NB4 (cell line): Measurements from ENCODE around the gene TLL2.
A peak's percentile ranks its signal among the peaks of the same experiment; 100 is the strongest.

ENCODE experiments used
- CTCF ChIP-seq: IDR thresholded peaks from one replicate; pipeline ENCODE4 v1.5.1; 2012; ENCODE audit warnings: low read depth, low read length
- MAX ChIP-seq: IDR thresholded peaks from 2 replicates; pipeline ENCODE4 v1.6.1; 2011; ENCODE audit warnings: low read depth, low read length
- POLR2A ChIP-seq: IDR thresholded peaks from 2 replicates; pipeline ENCODE4 v1.6.1; 2011; ENCODE audit warnings: mild to moderate bottlenecking; ENCODE audit not compliant: insufficient read length; ENCODE audit errors: extremely low read depth

DNA sequence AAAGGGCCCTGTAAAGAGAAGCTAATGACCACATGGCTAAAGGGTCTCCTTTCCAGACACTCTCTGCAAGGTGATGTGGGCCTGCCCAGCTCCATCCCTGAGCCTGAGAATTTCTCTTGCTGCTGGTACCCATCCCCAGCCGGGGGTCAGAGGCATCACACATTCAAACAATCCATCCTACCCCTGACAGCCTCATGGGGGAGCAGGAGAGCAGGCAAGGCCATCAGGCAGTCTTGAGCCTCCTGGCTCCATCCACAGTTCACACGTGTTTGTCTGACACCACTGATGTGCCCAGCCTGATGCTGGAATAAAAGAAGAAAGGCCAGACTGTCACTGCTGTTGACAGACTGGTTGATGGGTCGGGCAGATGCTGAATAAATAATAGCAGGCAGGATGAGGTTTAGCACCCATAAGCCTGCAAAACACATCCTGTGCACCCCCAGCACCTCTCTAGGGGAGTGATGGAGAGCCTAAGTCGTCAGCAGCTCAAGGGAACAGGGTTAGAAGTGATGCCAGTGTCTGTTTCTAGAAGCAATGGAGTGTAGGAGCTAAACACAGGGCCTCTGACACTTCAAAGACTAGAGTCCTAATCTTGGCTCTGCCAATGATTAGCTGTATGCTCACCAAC, 43.5 kb downstream of the TLL2 start:
- TF ChIP-seq CTCF = peak; percentile 79
- TF ChIP-seq MAX = peak; percentile 93
- TF ChIP-seq POLR2A = no peak
